HepG2 (cell line): ENCODE measurements around the gene SDC1. TPM values are rescaled to one million over a fixed set of nuclear protein-coding genes. Genes with fewer than 3 reads are reported as not detected.

Experiments
- CHD4 ChIP-seq: fragments of 200-600 bp; sonication (generic); IDR thresholded peaks from 2 replicates; pipeline ENCODE4 v1.7.0; 2017; ENCODE audit warnings: mild to moderate bottlenecking, low read length, borderline replicate concordance
- ETS1 ChIP-seq: sonication (generic); formaldehyde crosslinking; IDR thresholded peaks from 2 replicates; pipeline ENCODE4 v1.4.0; 2020; ENCODE audit warnings: missing genetic modification reagents
- HHEX ChIP-seq: IDR thresholded peaks from 2 replicates; pipeline ENCODE4 v1.6.1; 2016; ENCODE audit warnings: control low read depth
- MYC ChIP-seq: sonication (generic); formaldehyde crosslinking; IDR thresholded peaks from 2 replicates; pipeline ENCODE4 v1.9.0; 2021; ENCODE audit warnings: missing genetic modification reagents, borderline replicate concordance
- MYPOP ChIP-seq: sonication (generic); formaldehyde crosslinking; IDR thresholded peaks from 2 replicates; pipeline ENCODE4 v1.8.1; 2023; ENCODE audit warnings: mild to moderate bottlenecking, moderate library complexity, missing genetic modification reagents
- REL ChIP-seq: sonication (generic); formaldehyde crosslinking; conservative IDR thresholded peaks from 2 replicates; pipeline ENCODE4 v1.8.0; 2022; ENCODE audit warnings: mild to moderate bottlenecking, missing genetic modification reagents, moderate library complexity
- SETDB1 ChIP-seq: sonication (generic); formaldehyde crosslinking; IDR thresholded peaks from 2 replicates; pipeline ENCODE4 v1.5.1; 2020; ENCODE audit warnings: missing genetic modification reagents, mild to moderate bottlenecking, borderline replicate concordance
- SIN3A ChIP-seq: IDR thresholded peaks from 2 replicates; pipeline ENCODE4 v1.6.1; 2011; ENCODE audit warnings: low read depth, mild to moderate bottlenecking, control low read depth, low read length, borderline replicate concordance
- SNAPC4 ChIP-seq: sonication (generic); formaldehyde crosslinking; IDR thresholded peaks from 2 replicates; pipeline ENCODE4 v1.4.0; 2020; ENCODE audit warnings: mild to moderate bottlenecking, missing genetic modification reagents
- TSC22D2 ChIP-seq: sonication (generic); formaldehyde crosslinking; IDR thresholded peaks from 2 replicates; pipeline ENCODE4 v1.5.1; 2020; ENCODE audit warnings: missing genetic modification reagents, mild to moderate bottlenecking, borderline replicate concordance
- ZFP37 ChIP-seq: sonication (generic); formaldehyde crosslinking; IDR thresholded peaks from 2 replicates; pipeline ENCODE4 v1.4.0; 2020; ENCODE audit warnings: missing genetic modification reagents, borderline replicate concordance
- ZNF138 ChIP-seq: sonication (generic); formaldehyde crosslinking; IDR thresholded peaks from 2 replicates; pipeline ENCODE4 v1.5.0; 2020; ENCODE audit warnings: mild to moderate bottlenecking, low read depth, missing genetic modification reagents
- ZNF160 ChIP-seq: sonication (generic); formaldehyde crosslinking; IDR thresholded peaks from 2 replicates; pipeline ENCODE4 v1.8.0; 2022; ENCODE audit warnings: mild to moderate bottlenecking, inconsistent platforms, missing genetic modification reagents
- ZNF30 ChIP-seq: sonication (generic); formaldehyde crosslinking; IDR thresholded peaks from 2 replicates; pipeline ENCODE4 v1.5.0; 2020; ENCODE audit warnings: mild to moderate bottlenecking, missing genetic modification reagents
- ZNF329 ChIP-seq: sonication (generic); formaldehyde crosslinking; IDR thresholded peaks from 2 replicates; pipeline ENCODE4 v1.9.0; 2021; ENCODE audit warnings: low read depth, mild to moderate bottlenecking, missing genetic modification reagents
- ZNF674 ChIP-seq: sonication (generic); formaldehyde crosslinking; IDR thresholded peaks from 2 replicates; pipeline ENCODE4 v1.5.0; 2020; ENCODE audit warnings: low read depth, mild to moderate bottlenecking, missing genetic modification reagents
- ZNF768 ChIP-seq: sonication (generic); formaldehyde crosslinking; IDR thresholded peaks from 2 replicates; pipeline ENCODE4 v1.4.0; 2020; ENCODE audit warnings: missing genetic modification reagents
- ZNF782 ChIP-seq: sonication (generic); formaldehyde crosslinking; IDR thresholded peaks from 2 replicates; pipeline ENCODE4 v1.4.0; 2020; ENCODE audit warnings: missing genetic modification reagents, mild to moderate bottlenecking, borderline replicate concordance
- ZNF784 ChIP-seq: sonication (generic); formaldehyde crosslinking; IDR thresholded peaks from 2 replicates; pipeline ENCODE4 v1.5.1; 2020; ENCODE audit warnings: missing genetic modification reagents, mild to moderate bottlenecking, borderline replicate concordance
- ZNF841 ChIP-seq: sonication (generic); formaldehyde crosslinking; IDR thresholded peaks from 2 replicates; pipeline ENCODE4 v1.8.1; 2023; ENCODE audit warnings: missing genetic modification reagents, borderline replicate concordance
- ZSCAN12 ChIP-seq: sonication (generic); formaldehyde crosslinking; IDR thresholded peaks from 2 replicates; pipeline ENCODE4 v1.9.0; 2021; ENCODE audit warnings: mild to moderate bottlenecking, missing genetic modification reagents
- ZSCAN21 ChIP-seq: sonication (generic); formaldehyde crosslinking; IDR thresholded peaks from 2 replicates; pipeline ENCODE4 v1.8.0; 2022; ENCODE audit warnings: mild to moderate bottlenecking, missing genetic modification reagents, moderate library complexity, borderline replicate concordance
- polyA plus RNA-seq, 8 experiments: library from polyadenylated mRNA; depleted of rRNA in 3 of 8; stranded (reverse) in 7 of 8; unstranded in 1 of 8; fragments of >200 nt; fragmentation: Illumina TruSeq in 4 of 8; extraction: Trizol in 4 of 8; gene quantifications; 2 replicates each; pipeline versions ENCODE4 v1.2.1 to v1.2.3, GENCODE V29; 2011 to 2016; ENCODE audit warnings: low read depth in 4 of 8, missing spikeins in 1 of 8, mixed read lengths in 1 of 8; ENCODE audit not compliant: insufficient read depth in 1 of 8
- total RNA-seq, 5 experiments: library from RNA; depleted of rRNA; stranded (reverse); fragments of >200 nt; fragmentation: Illumina TruSeq; extraction: Trizol; gene quantifications; 2 replicates each; pipeline ENCODE4 v1.2.3, GENCODE V29; 2016; ENCODE audit warnings: low read depth in 1 of 5

The SDC1 gene
- total and polyA plus RNA-seq, 2 of the 13 experiments (the other 11 are each of a cell fraction or from before 2014, with no cell fraction given): 108 to 119 TPM

- TF ChIP-seq ZSCAN12 (CRISPR knock-in tag) (no peak), SIN3A (no peak), TSC22D2 (CRISPR knock-in tag) (no peak; the same call in 1 of the 2 replicates), HHEX (CRISPR knock-in tag) (no peak), ZNF329 (CRISPR knock-in tag) (no peak), CHD4 (peak; percentile 86), ZNF782 (CRISPR knock-in tag) (peak; percentile 90), ZNF160 (CRISPR knock-in tag) (no peak), ZNF30 (CRISPR knock-in tag) (no peak), ZNF841 (CRISPR knock-in tag) (no peak), MYPOP (CRISPR knock-in tag) (peak; percentile 71; the same call in 1 of the 2 replicates), ZNF674 (no peak), SNAPC4 (no peak), SETDB1 (CRISPR knock-in tag) (no peak), ZNF784 (CRISPR knock-in tag) (peak; percentile 90), REL (CRISPR knock-in tag) (no peak), ZNF768 (CRISPR knock-in tag) (peak; percentile 66), MYC (CRISPR knock-in tag) (peak; percentile 78; the same call in 1 of the 2 replicates), ZFP37 (CRISPR knock-in tag) (0 out of 2 replicates have a peak, but pooled peaks have one; percentile 26), ZNF138 (no peak), ETS1 (CRISPR knock-in tag) (no peak), ZSCAN21 (no peak; the same call in 1 of the 2 replicates)
These were observed 28.8 kb downstream of the SDC1 start (continued) for GRCh38 chr2:20196053-20196656.
